Skin epidermis (tissue), 12 donors: Measurements from ENCODE around the gene DCTN4.

Source experiments
- H3K27ac ChIP-seq, 21 experiments: fragments of 200-600 bp; sonication (generic) in 11 of 21; one replicate each; pipeline ENCODE4 v1.5.0; 2020; ENCODE audit warnings: mild to moderate bottlenecking in 3 of 21, inconsistent platforms in 2 of 21, moderate library complexity in 2 of 21
- H3K4me3 ChIP-seq, 7 experiments: fragments of 200-600 bp; sonication (generic) in 2 of 7; one replicate each; pipeline ENCODE4 v1.5.0; 2020; ENCODE audit warnings: inconsistent platforms in 2 of 7, mild to moderate bottlenecking in 2 of 7, moderate library complexity in 1 of 7

Gene DCTN4

DNA sequence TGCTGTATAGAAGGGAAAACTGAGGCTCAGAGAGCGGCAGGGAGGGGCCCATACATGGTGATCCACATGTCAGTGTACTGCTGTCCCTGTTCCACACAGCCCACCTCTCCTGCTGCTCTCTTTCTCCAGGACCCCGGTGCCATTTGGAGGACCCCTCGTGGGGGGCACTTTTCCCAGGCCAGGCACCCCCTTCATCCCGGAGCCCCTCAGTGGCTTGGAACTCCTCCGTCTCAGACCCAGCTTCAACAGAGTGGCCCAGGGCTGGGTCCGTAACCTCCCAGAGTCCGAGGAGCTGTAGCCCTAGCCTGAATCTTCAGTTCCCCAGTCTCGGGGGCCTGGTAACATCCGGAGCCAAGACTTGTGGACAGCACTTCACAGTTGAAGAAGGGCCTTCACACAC, 82.2 kb downstream of the DCTN4 start:
- no peak overlapping the region for H3K27ac ChIP-seq
- no peak overlapping the region for H3K4me3 ChIP-seq

DNA sequence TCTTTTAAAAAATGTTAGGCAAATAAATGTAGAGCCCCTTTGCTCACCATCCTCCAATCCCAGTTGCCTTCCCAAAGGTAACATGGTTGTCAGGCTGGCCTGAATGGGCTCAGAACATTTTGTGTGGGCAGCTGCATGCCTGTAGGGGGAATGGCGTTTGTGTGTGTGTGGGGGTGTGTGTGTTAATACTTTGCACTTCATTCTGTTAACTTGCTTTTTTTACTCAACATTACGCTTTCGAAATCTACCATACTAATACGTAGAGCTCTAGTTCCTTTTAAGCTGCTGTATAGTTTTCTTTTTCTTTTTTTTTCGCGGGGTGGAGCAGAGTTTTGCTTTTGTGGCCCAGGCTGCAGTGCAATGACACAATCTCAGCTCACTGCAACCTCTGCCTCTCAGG, 83.7 kb downstream of the DCTN4 start:
- H3K27ac ChIP-seq = peak overlapping the region in 2 of 21 experiments; percentile 6 to 52

DNA sequence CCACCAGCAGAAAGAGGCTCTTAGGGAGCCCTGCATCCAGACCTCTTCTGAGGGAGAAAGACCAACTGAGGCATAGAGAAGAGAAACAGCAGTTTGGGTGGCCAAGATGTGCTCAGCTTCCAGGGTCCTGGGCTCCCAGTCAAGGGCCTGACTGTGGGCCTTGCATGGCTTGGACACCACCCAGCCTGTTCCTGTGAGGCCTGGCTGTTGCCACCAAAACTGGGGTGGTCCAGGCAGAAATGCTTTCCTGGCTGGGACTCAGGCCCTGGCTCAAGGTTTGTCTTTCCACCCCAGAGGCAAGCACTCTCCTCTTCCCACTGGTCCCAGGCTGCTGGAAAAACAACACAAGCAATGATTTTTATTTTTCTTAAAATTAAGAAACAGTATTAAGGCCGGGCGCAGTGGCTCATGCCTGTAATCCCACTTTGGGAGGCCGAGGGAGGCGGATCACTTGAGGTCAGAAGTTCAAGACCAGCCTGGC, 84.4 kb downstream of the DCTN4 start:
- Histone ChIP-seq H3K4me3 (no peak overlapping the region), H3K27ac (peak overlapping the region in 11 of 21 experiments; percentile 3 to 73 (median 55))

More for the DNA sequence above, 83.7 kb downstream of the DCTN4 start:
- no peak overlapping the region for H3K4me3 ChIP-seq

DNA sequence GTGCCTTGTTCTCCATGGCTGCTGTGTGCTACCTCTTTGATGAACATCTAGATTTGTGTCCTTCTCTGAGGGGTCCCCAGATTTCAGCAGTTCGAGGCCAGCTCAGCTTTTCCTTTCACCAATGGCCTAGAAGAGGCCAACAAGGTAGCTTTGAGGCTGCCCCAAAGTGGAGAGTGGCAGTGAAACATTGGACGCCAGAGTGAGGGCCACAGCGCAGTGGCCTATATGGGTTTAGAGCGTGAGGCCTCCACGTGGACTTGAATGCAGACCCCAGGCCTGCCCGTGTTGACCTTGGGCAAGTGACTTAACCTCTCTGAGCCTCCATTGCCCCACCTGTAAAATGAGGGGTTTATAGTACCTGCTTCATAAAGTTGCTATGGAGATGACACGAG, 85.9 kb downstream of the DCTN4 start:
- Histone ChIP-seq H3K4me3 (peak overlapping the region in 4 of 7 experiments; percentile 33 to 47 (median 38)), H3K27ac (peak overlapping the region in 11 of 21 experiments; percentile 7 to 55 (median 37))

DNA sequence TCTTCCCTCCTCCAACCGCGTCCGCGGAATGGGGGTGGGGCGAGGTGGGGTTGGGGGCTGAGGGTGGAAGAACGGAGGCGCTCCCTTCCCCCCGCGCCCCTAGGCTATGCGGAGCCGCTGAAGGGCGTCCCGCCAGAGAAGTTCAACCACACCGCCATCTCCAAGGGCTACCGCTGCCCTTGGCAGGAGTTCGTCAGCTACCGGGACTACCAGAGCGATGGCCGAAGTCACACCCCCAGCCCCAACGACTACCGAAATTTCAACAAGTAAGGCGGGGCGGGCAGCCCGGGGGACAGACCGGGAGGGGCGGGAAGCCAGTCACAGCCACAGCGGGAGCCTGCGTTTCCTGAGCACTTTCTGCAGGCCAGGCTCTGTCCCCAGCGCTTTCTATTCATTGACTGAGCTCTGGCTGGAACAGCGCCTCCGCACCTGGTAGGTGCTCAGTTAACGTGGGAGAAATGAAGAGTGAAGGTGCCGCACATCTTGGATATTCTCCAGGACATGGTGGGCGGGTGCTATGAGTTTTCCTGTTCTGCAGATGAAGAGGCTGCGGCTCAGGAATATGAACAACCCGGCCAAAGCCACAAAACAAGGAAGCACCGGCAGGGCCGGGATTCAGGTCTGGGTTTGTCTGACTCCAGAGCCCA, 86.5 kb downstream of the DCTN4 start:
- H3K27ac ChIP-seq = peak overlapping the region in 17 of 21 experiments; percentile 0 to 57 (median 29)
- peak overlapping the region; percentile 33 to 47 (median 35) for H3K4me3 ChIP-seq

DNA sequence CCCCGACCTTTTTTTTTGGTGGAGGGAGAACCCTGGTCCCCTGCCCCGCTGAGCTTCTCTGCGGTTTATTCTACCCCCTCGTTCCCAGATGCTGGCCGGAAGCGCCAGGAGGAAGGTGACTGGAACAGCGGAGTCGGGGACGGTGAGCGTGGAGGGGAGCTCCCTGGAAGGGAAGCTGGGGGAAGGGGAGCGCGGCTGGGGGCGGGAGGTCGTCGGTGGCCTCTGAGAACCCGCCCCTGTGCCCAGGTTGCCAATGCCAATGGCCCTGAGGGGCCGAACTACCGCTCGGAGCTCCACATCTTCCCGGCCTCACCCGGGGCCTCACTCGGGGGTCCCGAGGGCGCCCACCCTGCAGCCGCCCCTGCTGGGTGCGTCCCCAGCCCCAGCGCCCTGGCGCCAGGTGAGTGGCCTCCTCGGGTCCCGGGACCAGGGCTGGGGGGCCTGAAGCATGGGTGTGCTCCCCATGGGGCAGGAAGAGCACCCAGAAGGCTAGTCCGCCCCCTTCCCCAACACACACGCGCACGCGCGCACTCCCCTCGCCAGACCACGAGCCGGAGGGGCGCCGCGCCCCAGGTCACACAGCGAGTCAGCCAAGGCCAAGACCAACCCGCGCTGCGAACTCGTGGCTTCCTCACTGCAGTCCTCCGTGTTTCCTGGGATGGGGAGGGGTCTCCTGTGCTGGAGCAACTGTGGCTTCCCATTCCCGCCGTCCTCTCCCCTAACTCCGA, 87.1 kb downstream of the DCTN4 start:
- peak overlapping the region in 15 of 21 experiments; percentile 0 to 57 (median 37) for H3K27ac ChIP-seq
- H3K4me3 ChIP-seq = peak overlapping the region; percentile 33 to 47 (median 35)

DNA sequence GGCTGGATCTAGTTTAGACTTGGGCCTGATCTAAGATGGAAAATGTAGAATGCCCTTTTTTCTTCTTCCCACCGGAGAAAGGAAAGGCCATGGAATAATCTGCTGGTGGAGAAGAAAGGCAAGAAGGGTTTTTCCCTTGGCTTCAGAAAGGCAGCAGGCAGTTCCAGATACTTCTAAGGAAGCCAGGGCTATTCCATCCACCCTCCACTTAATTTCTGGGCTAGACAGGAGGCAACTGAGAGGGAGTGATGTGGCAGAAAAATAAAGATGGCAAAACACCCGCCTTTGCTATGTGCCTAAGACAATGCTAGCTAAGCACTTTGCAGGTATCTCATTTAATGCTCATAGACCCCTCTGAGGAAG, 87.9 kb downstream of the DCTN4 start:
- no peak overlapping the region for H3K27ac ChIP-seq
- H3K4me3 ChIP-seq = no peak overlapping the region

DNA sequence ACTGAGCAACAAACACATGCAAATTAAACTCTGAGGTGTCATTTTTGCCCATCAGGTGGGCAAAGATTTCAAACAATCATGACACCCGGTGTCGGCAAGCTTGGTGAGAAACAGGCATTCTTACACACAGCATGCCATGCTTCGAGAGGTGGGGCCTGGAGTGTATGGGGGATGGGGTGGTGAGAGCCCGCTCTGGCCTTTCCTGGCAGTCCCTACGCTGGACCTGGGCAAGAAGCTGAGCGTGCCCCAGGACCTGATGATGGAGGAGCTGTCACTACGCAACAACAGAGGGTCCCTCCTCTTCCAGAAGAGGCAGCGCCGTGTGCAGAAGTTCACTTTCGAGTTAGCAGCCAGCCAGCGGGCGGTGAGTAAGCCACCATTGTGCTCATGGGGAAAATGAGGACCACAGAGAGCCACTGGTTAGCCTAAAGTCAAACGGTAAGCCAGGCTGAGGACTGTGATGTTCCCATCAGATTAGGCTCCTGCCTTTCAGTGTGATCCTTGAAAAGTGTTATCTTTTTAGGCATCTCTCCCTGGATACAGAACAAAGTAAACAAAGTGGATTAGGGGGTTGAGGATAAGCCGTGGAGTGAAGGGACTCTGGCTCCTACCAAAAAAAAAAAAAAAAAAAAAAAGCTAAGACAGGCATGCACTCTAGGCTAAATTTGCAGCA, 88.4 kb downstream of the DCTN4 start:
- Histone ChIP-seq H3K4me3 (no peak overlapping the region), H3K27ac (no peak overlapping the region)

DNA sequence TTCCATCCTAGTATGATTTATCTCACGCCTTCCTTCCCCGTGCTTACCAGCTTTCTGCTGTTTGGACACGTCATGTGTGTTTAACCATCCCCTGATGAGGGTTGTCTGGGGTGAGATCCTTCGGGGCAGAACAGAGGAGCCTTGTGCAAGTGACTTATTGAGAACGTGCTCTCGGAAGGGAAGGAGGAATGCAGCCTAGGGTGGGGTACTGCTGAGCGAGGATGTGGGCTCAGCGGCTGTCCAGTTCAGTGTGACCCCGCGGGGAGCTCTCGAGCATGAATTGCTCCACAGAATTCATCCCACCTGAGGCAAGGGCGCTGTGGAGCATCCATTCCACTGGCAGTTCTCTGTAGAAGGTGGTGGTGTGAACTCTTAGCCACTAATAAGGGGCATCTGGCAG, 93.8 kb downstream of the DCTN4 start:
- no peak overlapping the region for H3K4me3 ChIP-seq
- no peak overlapping the region for H3K27ac ChIP-seq

DNA sequence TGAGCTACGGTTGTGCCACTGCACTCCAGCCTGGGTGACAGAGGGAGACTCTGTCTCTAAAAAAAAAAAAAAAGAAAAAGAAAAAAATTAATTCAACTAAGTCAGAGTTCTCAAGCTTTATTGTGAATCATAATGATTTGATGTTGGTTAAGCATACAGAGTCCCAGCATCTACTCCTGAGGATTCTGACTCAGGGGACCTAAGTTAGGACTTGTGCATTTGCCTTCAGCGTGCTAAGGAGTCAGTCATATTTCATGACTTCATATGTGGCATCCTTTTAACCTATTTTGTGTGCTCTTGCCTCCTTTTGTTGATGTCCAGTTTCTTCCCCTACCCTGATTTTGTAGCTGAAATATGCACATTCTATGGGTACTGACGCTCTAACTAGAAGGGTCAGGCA, 94.9 kb downstream of the DCTN4 start:
- H3K27ac ChIP-seq = no peak overlapping the region
- H3K4me3 ChIP-seq = no peak overlapping the region

DNA sequence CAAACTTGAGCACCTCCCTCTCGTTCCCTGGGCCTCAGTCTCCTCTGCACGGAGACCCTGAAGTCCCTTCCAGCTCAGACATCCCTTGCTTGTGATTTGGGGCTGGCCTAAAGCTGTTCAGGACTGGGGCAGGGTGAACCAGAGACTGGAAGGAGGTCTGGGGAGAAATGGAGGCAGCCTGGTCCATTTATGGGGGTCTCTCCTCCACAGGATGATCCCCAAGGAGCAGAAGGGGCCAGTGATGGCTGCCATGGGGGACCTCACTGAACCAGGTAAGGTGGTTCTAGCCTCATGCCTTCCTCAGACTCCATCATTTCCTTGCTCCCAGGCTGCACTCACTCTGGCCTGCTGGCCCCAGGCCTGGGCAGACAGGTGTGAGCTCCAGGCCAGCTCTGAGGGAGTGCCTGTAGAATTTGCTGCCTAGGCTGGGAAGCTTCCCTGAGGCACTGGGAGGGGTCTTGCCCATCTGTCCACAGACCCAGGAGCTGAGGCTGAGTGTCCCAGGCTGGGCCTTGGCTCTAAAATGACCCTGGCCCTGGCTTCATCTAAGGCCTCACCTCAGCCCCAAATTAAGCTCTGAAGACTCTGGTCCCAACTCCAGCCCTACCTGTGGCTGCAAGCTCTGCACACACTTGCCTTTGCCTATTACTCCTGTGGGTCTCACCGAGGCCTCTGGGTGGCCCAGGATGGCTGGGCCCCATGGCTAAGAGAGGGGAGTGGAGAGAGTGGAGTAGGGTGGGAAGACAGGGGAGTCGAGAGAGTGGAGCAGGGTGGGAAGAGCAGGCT, 95.9 kb downstream of the DCTN4 start:
- H3K4me3 ChIP-seq = no peak overlapping the region
- H3K27ac ChIP-seq = no peak overlapping the region

DNA sequence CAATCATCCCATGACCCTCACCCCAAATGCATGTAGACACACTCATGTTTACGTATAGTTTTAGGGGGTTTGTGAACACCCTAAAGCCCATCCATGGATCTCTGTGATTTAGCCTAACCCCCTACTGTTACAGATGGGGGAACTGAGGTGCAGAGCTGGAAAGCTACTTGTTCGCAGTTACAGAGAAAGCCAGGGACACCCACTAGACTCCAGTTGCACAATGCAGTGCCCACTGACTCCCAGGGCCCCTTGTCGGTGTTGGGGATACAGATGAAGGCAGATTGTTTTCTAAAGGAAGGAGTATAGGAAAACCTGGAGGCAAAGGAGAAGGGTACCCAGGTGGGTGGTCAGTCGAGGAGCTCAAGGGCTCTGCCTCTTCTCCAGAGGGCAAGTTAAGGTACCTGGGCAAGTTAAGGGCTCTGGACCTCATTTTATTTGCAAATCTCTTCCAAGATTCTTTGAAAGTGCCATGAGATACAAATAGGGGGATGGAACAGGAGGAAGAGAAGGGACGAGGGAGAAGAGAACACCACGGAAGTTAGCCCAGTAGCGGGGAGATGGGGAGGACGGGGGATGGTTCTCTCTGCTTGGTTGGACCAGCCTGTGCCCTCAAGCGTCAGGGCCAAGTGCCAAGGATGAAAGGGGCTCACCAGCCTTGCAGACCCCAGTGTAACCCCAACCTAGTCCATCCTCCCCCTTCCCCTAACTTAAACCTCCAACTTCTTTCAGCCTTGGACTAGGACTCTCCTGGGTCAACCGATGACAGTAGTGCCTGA, 96.8 kb downstream of the DCTN4 start:
- no peak overlapping the region for H3K27ac ChIP-seq
- no peak overlapping the region for H3K4me3 ChIP-seq

DNA sequence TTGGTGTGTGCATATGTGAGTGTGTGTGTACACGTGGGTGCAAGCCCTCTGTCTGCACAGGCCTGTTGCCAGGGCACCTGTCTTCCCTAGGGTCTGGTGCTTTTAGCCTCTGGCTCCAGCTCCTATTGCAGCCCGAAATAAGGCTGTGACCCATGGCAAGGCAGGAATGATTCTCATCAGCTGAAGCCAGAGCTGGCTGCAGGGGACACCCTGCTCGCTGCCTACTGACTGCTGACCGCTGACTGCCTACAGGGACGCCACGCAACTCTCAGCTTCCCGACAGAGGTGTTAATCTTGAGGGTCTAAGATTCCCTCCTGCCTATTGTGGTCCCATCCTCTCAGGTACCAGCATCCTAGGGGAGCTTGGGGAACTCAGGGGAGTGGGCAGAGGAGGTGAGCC, 97.7 kb downstream of the DCTN4 start, which contains the start of gene MYOZ3:
Gene MYOZ3 (plus strand): TSS at position 166 of the 400 bp plus-strand sequence. CDS start 1,691 bp downstream, outside the sequence.
- H3K27ac ChIP-seq = no peak within 1 kb of the TSS
- no peak within 1 kb of the TSS for H3K4me3 ChIP-seq

DNA sequence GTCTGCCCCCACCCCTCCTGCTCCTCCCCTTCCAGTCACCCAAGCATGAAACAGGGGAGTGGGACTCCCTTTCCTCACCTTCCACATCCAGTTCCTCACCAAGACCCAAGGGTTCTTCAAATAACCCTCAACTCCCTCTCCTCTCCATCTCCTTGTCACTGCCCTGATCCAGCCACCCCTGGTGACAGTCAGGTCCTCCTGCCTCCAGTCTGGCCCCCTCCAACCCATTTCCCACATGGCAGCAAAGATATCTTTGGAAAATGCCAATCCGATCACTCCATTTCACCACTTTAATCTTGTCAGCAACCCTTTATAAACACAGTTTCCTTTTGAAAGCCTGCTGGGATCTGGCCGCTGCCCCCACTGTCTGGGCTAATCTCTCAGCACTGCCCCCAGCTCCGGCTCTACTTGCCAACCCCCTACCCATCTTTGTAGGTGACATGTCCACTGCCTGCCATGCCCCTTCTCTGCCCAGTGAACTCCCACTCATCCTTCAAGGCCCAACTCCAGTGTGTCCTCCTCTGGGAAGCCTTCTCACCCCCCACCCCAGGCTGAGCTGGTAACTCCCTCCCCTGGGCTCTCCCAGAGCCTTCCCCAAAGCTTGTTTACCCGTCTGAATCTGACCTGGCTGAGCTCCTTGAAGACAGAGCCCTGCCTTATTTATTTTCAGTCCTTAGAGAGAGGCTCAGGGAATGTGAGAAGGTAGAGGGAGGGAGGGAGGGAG, 98.5 kb downstream of the DCTN4 start:
- H3K4me3 ChIP-seq = no peak overlapping the region
- H3K27ac ChIP-seq = no peak overlapping the region

DNA sequence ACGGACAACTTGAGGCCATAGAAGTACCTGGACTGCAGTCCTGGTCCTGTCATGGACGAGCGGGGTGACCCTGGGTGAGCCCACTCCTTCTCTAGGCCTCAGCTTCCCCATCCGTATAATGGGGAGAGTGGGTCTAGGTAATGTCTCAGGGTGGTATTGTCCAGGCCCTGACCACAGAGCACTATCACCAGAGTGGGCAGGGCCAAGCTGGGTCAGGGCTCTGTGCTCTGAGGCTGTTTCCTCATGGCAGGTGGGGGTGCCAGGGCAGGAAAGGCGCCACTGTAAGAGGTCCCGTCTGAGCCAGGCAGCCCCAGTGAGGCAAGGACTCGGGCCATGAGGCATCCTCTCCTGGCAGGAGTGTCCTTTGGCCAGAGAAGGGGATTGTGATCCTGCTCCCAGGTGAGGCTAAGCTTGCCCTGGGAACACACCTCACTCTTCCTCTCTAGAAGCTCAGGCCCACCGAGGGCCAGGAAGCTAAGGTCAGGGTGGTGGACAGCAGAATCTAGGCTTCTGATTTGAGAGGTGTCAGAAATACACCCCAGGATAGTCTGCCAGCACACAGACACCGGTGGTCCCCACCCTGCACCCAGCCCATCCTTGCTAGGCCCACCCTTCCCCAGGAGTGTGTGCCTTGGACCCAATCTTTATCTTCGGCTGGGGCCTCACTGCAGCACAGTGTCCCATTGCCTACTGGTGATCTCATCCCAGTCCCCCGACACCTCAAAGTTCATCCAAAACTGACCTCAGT, 99.3 kb downstream of the DCTN4 start:
- Histone ChIP-seq H3K27ac (peak overlapping the region in 1 of 21 experiments; percentile 1), H3K4me3 (no peak overlapping the region)

DNA sequence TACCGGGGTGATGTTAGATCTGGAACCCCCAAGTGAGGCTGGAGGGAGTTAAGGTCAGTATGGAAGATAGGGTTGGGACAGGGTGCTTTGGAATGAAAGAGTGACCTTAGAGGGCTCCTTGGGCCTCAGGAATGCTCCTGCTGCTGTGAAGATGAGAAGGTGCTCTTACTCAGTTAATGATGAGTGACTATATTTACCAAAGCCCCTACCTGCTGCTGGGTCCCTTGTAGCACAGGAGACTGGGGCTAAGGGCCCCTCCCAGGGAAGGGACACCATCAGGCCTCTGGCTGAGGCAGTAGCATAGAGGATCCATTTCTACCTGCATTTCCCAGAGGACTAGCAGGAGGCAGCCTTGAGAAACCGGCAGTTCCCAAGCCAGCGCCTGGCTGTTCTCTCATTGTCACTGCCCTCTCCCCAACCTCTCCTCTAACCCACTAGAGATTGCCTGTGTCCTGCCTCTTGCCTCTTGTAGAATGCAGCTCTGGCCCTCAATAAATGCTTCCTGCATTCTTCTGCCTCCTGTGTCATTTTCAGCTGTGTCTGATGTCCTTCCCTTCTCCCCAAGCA, 100.0 kb downstream of the DCTN4 start:
- H3K27ac ChIP-seq = peak overlapping the region in 1 of 21 experiments; percentile 1
- H3K4me3 ChIP-seq = no peak overlapping the region
